ENCODE results near the gene PSMA6.

- TF ChIP-seq GATA3 (IDR thresholded peaks at IDR 0.05; ENCODE audit: low read depth, low read length) = no peak
- no peak for TF ChIP-seq GATA2 (IDR thresholded peaks at IDR 0.05; ENCODE audit: low read depth, low read length)
Measured at GRCh38 chr14:35295845-35296161, 3.6 kb downstream of the PSMA6 start.

Measured in SH-SY5Y (cell line).